ENCODE results near the gene APOA4.

The APOA4 gene

DNA sequence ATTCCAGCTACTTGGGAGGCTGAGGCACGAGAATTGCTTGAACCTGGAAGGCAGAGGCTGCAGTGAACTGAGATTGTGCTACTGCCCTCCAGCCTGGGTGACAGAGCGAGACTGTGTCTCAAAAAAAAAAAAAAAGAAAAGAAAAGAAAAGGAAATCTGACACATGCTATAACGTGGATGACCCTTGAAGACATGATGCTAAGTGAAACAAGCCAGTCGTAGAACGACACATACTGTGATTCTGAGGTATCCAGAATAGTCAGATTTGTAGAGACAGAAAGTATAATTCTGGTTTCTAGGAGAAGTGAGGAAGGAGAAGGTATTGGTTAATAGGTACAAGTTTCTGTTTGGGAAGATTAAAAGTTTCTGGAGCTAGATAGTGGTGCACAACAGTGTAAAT is 24.7 kb downstream of the APOA4 start:
- DNase-seq: no peak

DNA sequence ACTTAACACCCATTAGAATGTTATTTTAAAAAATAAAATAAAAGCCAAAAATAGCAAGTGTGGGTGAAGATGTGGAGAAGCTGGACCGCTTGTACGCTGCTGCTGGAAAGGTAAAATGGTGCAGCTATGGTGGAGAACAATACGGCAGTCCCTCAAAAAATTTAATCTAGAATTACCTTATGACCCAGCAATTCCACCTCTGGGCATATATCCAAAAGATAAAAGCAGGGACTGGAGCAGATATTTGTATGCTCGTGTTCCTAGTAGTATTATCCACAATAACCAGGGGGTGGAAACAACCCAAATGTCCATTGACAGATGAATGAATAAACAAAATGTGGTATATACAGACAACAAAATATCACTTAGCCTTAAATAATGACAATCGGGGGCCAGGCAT is 25.3 kb downstream of the APOA4 start:
- DNase-seq: no peak

DNA sequence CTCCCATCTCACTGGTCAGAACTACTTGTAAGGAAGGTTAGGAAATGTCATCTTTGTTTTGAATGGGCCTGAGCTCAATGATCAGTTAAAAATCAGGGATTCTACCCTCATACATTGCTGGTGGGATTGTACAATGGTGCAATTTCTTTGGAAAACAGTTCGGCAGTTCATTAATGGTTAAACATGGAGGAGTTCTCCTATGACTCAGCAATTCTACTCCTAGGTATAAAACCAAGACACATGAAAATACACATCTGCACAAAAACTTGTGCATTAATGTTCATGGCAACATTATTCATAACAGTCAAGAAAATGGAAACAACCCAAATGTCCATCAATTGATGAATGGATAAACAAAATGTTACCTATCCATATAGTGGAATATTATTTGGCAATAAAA is 26.6 kb downstream of the APOA4 start:
- DNase-seq: no peak

DNA sequence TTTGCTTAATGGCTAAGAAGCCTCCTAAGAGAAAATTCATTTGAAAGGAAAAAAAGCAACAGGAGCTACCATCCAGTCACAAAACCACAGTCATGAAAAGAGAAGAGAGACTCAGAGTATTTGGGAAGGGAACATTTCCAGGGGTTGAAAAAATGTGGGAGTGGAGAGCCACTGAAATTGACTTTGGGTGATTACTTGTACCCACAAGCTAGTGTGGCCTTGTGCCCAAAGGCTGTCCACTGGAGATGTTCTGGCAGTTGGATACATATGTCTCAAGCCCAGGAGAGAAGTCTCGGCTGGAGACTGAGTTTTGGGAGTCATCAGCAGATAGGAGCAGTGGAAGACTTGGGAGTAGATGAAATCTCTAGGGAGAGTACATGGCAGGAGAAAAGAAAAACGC is 28.3 kb downstream of the APOA4 start:
- no peak for DNase-seq

DNA sequence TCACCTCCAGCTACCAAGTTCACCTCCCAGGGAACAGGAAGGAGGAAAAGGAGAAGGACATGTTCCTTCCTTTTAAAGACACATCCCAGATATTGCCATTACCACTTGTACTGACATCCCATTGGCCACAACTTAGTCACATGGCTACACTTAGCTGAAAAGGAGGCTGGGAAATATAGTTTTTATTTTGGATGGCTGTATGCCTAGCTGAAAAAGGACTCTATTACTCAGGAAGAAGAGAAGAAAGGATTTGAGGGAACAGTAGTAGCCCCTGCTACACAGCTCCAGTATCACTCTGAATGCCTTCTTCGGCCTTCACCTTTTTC is 29.4 kb downstream of the APOA4 start:
- DNase-seq: no peak

DNA sequence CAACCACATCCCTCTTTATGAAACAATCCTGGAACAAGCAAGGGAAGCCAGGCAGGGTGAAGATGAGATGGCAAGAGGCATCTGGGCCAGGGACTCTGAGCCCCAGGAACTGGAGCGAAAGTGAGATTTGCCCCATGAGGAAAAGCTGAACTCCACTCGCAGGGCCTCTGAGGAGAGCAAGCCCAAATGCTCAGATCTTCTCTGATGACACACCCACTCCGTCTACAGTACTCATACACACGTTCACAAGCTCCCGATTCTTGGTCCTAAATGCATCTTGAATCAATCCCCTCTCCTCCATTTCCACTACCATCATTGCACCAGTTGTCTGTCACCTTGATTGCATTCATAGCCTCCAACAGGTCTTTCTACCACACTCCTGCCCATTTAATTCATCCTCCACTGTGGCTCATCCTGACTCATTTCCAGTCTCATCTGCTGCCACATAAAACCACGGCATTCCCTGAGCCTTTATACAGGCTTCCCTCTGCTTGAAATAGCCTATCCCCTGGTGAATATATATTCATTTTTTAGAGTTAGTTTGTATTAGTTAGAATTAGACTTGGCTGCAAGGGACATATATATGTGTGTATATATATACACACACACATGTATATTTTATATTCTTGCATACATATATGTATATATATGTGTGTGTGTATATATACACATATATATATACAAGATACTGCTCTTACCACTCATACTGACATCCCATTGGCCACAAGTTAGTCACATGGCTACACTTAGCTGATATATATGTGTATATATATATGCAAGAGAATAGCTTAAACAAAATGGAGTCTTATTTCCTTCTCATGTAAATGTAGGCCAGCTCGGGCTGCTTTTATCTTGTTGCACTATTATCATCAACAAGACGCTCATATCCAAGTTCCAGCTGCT is 30.0 kb downstream of the APOA4 start:
- no peak for DNase-seq

DNA sequence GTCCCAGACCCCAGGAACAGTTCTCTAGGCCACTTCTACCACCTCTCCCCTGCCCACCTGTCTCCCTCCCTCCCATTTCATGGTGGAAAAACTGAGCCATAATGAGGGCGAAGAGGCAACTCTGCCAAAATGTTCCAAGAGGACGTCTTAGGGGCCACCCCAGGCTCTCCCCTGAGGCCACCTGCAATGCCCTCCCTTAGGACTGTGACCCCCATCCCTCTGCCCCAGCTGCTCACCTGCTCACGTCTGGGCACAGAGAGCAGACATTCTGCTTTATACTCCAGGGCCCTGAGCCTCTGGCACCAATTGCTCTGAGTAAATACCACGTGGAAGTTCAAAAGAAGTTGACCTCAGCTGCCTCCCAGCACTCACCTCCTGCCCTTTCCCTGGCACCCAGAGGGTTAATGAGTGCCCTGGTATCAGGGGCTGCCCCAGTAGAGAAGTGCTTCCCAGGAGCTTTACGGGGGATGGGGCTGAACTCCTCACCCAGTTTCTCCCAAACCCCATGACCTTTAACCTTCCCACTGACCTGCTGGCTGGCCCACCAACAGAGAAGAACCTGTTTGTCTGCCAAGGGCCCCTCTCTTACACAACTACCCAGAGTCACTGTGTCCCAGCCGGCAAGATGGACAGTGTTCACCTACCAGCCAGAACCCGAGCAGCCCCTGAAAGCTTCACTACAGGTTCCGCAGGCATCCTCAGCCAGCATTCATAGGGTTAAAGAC is 30.8 kb downstream of the APOA4 start:
- DNase-seq: no peak

DNA sequence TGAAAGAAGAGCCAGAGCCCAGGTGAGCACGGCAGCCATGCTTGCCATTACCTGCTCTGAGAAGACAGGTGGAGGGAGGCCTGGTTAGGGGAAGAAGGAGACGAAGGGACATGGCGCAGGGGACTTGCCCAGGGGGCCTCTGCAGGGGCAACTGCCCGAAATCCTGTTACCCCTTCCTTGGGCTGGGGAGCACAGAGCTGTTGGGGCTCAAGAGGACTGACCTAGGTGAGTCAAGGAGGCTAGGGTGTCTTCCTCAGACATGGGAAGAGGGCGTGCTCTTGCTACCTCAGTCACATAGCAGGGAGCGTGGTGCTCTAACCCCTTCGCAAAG is 31.3 kb downstream of the APOA4 start, which contains the start of gene APOA5:
Gene APOA5, minus strand, starts transcription at position 67 of the 331 bp plus-strand sequence. Its CDS starts 19 bp downstream, at position 48.
- no peak for DNase-seq

DNA sequence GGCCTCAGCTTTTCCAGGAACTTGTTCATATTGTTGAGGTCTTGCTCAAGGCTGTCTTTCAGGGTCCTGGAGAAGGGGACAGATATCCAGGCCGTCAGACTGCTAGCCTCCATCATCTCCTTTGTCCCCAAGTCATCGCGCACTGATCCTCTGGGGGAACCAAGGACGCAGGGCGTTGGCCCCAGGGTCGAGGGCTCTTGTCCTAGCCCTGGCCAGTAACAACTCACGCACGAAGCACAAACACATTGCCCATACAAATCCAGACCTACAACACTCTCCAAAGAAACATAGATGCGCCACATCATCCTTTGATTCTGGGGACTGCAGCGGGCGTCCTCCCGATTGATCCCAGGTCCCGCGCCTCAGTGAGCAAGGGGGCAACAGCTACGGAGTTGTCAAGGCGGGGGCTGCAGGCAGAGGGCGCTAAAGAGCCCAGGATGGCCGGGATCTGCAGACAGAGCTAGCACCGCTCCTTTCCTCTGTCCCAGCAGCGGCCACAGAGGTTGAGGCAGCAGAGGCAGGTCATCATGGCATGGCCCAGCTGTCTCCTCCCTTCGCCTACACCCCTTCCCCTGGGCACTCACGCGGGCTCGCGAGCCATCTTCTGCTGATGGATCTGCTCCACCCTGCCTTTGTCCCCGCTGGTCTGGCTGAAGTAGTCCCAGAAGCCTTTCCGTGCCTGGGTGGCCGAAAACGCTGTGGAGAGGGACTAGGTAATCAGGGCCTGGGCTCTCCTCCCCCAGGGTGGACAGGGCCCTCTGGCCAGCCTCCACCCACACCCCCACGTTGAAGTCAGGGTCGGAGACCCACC is 31.9 kb downstream of the APOA4 start:
- DNase-seq: no peak

DNA sequence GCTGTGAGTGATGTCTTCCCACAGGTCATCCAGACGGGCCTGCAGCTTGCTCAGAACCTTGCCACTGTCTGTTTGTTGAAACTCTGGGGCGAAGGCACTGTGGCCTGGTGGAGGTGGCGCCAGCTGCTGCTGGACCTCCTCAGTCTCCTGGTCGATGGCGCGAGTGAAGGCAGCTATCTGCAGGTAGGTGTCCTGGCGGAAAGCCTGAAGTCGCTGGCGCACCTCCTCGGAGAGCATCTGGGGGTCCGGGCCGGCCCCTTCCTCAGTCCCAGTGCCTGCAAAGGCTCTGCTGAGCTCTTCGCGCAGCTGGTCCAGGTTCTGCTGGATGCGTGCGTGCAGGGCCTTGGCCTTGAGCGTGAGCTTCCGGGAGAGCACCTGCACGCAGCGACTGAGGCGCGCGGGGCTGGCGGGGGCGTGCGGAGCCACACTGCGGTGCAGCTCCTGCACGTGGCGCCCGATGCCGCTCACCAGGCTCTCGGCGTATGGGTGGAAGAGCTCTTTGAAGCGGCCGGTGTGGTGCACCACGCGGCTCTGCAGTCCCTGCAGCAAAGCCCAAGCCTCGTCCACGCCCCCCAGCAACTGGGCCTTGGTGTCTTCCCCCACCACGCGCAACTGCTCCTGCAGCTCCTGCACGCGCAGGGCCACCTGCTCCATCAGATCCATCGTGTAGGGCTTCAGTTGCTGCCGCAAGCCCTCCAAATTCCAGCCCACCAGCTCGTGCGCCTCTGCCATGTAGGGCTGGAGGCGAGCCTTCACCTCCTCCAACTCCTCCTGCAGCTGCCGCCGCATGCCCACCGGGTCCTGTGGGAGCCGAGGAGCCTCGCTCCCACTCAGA is 32.7 kb downstream of the APOA4 start:
- DNase-seq: no peak

DNA sequence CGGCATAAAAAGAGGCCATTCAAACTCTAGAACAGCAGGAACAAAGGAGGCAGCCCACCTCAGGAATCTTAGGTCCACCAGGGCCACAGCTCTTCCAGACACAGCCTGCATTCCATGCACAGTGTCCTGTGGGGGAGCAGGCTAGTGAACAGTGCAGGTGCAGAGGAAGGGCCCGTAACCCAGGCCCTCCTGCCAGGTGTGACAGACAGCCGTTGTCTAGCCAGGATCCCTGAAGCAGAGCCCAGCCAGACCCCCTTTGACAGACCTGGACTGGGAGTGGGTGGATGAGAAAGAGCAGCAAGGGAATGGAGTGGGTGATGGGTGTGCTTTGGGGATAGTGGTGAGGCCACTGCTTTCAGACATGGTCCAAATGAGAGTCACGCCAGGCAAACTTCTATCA is 34.1 kb downstream of the APOA4 start:
- no peak for DNase-seq

DNA sequence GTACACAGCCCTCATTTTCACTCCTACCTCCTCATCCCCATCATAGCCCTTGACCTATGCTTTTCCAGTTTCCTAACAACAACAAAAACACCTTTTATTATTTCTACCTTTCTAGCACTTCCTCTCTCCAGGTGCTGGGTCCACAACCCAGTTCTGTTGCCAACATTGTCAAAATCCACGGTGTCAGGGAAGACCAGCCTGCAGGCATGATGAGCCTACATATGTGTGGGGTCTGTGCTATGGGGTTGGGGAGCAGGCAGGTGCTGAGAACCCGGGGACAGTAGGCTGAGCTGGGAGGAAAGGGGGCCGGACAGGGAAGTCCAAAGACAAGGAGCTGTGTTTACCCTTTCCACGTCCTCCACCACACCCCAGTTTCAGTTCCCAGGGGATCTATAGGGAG is 34.6 kb downstream of the APOA4 start:
- DNase-seq: no peak

DNA sequence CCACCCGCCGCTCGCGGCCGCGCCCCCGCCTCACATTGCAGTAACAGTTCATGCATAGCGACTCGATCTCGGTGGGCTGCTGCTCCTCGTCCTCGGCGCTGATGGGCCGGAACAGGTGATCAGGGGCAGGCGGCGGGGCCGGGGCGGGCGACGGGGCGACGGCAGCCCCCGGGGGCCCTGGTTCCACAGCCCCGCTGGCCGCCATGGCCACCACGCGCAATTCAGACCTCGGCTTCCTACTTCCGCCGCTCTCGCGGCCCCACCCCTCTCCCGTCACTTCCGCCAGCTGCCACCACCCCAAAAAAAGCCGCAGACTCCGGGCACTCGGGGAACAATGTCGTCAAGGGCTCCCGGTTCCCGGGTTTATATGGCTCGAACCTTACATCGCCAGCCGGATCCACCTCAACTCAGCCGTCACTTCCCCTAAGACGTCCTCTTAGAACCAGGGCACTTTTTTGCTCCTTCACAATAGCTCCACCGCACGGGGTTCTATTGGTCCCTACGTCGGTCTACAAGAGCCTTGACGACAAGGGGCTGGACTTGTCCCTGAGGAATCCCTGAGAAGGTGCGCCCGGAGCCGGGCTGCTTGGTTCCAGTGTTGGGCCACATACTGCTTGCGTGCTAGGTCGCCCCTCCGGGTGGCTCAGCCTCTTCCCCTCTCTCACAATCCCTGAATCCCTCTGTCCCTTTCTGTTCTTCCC is 35.2 kb downstream of the APOA4 start, which contains the start of gene ZPR1:
Gene ZPR1, minus strand, starts transcription at position 238 of the 701 bp plus-strand sequence. Its CDS starts 33 bp downstream, at position 205.
- peak; percentile 34 for DNase-seq

DNA sequence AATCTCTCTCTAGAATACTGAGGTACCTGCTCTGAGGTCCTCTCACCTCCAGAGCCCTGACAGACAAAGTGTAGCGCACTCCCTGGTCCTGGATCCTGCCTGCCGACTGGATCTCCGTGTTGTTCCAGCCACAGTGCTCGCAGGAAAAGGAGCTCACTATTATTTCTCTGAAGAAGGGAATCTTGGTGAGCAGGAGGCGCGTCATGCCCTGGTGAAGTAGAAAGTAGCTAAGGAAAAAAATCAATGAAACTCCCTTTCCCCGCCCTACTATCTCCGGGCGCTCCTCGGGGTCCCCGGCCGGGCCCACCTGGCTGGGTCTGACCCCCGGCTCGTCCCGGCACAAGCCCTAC is 35.7 kb downstream of the APOA4 start:
- DNase-seq: no peak

DNA sequence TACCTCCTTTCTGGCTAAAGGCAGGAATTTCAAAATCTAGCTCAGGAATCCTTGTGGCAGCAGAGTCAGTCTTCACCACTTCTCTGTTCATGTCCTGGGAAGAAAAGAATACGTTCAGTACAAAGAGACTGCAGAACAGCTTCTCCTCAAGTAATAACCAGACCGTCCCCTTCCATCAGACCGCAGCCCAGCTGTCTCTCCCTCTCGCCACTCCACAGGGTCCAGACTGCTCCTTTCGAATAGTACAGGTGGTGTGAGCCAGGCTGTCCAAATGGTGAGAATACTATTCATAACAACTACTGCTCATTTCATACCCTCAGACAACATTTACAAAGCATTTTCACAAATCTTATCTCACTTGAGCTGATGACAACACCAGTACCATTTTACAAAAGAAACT is 36.1 kb downstream of the APOA4 start:
- DNase-seq: no peak

DNA sequence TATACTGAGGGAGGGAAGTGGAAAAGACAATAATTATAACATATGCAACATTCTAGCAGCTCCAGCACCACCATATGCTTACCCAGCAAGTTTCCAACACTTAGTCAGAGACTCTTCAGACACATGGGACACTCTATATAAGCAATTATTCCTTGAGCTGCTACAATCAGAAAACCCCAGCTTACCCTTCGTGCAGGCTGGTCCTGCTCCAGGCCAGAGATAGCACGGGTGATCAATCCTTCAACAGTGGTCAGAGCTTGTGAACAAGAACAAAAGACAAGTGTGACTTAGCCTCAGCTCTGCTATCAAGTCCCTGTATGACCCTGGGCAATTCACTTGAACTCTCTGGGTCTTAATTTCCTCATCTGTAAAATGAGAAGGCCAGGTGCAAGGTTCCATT is 36.8 kb downstream of the APOA4 start:
- DNase-seq: no peak

DNA sequence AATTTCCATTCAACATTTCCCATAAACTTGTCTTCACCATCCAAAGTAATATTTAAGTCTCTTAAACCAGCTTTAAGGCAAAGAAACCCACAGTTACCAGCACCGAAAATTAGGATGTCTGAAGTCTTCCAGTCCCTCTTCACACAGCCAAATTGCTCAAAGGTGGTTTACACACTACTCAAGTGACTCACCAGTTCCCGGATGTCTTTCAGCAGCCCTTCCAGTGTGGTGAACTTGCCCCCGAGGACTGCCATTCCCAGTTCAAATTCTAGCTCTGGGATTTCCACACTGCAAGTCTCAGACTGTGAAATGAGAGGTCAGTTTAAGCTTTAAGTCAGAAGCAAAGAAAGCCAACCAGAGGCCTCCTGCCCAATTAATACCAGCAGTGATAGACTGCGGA is 40.4 kb downstream of the APOA4 start:
- no peak for DNase-seq

DNA sequence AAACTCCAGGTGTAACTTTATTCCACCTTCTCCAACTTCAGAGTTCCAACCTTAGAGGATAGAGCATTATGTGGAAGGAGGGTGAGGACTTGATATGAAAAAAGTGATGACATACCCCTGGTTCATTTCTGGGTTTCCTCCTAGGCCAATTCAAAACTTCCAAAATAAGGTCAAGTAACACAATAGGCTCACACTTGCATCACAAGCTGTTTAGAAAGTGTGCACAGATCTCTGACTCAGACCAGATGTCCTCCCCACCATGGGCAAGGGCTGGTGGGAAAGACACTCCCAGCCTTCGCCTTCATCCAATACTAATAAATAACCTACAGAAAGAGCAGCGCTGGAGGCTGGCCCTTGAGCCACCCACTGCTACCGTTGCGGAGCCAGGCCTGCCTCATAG is 44.5 kb downstream of the APOA4 start:
- no peak for DNase-seq

DNA sequence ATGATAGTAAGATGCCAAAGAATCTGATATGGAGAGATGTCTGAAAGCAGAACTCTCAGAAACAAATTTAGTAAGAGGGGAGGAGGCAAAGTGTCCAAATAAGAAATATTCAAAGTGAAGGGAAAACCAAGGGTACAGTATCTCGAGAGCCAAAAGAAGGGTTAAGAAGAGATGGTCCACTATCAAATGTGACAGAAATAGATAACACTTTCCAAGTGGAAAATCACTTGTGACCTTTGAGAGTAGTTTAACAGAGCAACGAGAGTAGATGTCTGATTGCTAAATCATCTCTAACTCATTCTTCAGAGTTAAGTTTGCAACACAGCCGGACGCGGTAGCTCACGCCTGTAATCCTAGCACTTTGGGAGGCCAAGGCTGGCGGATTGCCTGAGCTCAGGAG is 46.0 kb downstream of the APOA4 start:
- DNase-seq: no peak

DNA sequence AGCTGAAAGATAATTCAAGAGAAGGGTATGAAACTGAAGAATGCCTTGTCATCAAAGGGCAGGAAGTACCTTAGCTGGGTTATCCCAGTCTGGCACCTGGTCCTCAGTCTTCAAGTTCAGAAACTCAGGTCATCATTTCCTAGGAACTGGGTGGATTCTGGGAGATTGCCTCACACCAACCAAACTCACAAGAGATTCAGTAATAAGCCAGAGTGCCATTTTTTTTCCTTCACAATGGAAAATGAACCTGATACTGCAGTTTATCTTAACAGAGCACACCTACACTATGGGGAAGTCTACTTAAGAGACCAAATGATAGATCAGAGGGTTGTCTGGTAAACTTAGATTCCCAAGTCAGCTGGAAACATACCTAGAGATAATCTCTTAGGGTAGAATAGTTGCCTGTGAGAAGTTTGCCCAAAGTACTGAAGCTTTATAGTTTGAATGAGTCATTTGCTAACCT is 46.6 kb downstream of the APOA4 start:
- DNase-seq: no peak

DNA sequence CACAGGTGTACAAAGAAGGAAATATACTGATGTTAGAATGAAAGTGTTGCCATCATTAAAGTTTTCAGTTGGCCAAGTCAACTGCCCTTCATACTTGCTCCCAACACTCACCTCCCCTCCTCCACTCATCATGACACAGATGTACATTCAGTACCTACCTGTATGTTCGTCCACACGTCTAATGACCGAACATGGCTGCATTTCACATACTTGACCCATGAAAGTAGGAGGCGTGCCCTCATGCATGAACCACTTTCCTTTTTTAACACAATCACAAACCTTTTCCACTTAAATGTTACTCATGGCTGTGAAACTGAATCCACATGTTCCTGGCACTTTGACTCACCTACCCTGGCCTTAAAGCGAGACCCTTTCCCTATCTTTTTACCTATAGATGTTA is 47.1 kb downstream of the APOA4 start:
- DNase-seq: no peak

DNA sequence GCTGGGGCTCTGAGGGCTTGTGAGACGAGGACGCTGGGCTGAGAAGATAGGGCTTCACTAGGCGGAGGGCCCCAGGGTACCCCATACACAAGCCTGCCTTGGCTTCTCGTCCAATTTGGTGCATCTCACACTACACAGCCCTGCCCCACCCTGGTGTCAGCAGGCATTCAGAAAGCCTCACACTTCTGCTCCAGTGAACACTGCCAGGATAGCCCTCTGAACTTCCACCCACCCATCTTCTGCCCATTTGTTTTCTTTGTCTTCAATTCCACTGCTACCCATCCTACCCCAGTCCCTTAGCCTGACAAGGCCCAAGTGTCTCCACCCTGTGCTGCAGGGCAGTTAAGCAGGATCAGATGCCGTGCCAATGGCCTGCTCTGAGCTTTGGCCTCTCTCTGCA is 48.4 kb downstream of the APOA4 start:
- DNase-seq: no peak

All from GOT3 (cell line).